Suppressor macrophage (primary cell): ENCODE results near the gene CCL22.
"Not testable (repeated sequence)": the region's sequence is repeated elsewhere in the genome, so short reads cannot be mapped to it uniquely, and the experiment has no call there.

ENCODE experiments used
- DNase-seq, 4 experiments: peaks; one replicate each; pipeline ENCODE4 v3.0.0-alpha.2; 2020 to 2022
- total RNA-seq, 17 experiments: gene quantifications; one replicate each; lab custom pipeline; 2026; ENCODE audit warnings: mixed read lengths in 6 of 17, inconsistent platforms in 3 of 17; lab: John Stamatoyannopoulos, UW

CCL22 gene, protein sequence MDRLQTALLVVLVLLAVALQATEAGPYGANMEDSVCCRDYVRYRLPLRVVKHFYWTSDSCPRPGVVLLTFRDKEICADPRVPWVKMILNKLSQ
- 14.1 to 1,053 (median 184) reads per million in 17 experiments for total RNA-seq

DNA sequence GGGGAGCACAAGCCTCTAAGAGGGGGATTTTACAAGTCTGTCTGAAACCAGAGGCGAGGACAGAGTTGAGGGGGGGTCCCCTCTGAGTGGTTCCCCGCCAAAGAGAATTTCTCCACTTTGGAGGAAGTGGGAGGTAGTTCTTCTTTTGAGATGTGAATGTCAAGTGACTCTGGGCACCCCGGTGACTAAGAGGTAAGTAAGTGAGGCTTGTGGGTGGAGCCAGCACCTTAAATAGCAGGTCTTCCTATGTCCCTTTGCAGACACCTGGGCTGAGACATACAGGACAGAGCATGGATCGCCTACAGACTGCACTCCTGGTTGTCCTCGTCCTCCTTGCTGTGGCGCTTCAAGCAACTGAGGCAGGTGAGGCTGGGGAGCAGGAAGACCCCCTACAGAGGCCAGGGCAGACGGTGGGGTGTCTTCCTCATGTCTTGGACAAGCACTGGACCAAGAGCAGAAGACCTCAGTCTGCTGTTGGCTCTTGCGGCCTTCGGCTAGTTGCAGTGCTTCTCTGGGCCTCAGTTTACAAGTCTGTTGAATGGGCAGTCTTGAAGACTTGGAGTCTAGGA lies at the start of gene CCL22:
TSS of gene CCL22 (plus strand) at position 257 of the 569 bp plus-strand sequence. CDS start at position 291, 34 bp downstream.
- peak; percentile 53 to 85 (median 77) for DNase-seq

DNA sequence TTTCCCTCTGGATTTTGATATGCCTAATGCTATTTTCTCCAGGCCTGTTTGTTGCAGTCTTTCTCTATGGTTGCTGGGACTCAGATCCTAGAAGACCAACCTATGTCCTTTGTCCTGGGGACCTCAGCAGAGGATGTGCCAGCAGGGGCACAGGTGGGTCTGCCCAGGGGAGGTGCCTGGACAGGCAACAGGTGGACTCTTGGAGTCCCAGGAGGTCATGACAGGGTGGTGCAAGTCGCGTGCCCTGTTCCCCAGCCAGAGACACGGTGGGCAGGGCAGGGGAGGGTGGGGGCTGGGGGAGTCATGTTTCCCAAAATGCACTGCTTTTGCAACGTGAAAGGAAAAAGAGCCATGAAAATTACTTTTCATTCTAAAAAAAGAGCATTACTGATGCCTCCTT lies 47.8 kb upstream of the CCL22 start:
- no peak for DNase-seq

DNA sequence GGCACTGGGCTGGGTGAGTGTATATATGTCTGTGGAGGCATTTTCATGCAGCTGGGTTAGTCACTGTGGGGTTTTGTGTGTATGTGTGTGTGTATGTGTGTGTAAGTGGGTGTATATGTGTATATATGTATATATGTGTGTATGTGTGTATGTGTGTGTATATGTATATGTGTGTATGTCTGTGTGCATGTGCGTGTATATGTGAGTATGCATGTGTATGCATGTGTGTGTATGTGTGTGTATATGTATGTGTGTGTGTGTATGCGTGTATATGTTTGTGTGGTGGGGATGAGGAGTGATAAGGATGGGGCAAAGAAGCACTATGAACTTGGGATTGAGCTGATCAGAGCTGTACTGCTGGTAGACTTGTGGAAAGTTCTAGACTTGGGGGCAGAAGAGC lies 45.1 kb upstream of the CCL22 start:
- DNase-seq: no peak

DNA sequence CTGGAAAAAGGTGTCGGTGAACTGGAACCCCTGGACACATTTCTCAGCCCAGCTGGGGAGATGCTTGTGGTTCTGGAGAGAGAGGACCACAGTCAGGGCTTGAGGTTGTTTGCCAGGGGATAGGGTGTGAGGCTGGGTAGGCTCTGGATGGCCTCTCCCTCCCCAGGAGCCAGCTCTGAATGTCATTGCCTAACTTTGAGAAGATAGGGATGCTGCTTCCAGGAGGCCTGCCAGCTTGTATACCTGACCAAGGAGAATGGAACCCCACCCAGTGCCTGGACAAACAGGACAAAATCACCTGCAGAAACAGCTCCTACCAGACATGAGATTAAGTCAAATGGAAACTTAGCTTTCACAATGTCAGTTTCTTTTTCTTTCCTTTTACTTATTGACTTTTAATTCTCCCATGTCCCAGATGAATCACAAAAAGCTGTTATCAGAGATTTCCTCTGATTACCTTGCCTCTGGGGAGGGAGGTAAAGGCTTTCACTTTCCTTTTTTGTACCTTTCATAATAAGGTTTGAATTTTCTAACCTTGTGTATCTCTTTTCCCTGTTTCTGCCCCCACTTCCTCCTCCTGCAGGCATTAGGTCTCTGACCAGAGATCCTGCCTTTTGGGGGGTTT lies 44.3 kb upstream of the CCL22 start:
- no peak for DNase-seq

DNA sequence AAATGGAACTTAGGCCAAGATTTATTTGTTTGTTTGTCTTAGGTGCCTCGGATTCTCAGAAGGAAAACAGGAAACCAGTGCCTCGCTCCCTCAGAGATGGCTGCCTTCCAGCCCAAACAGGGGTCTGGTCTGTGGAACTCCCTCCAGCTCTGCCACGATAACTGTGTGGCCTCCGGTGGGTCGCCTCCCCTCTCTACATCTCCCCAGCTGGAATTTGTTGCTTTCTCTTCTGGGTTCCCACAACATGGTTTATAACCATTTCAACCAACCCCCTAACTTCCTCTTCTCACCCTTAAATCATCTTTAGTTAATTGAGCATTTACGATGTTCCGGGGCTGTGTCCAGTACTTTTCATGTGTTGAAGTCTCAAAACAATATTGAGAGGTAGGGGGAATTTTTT lies 43.2 kb upstream of the CCL22 start:
- no peak for DNase-seq

DNA sequence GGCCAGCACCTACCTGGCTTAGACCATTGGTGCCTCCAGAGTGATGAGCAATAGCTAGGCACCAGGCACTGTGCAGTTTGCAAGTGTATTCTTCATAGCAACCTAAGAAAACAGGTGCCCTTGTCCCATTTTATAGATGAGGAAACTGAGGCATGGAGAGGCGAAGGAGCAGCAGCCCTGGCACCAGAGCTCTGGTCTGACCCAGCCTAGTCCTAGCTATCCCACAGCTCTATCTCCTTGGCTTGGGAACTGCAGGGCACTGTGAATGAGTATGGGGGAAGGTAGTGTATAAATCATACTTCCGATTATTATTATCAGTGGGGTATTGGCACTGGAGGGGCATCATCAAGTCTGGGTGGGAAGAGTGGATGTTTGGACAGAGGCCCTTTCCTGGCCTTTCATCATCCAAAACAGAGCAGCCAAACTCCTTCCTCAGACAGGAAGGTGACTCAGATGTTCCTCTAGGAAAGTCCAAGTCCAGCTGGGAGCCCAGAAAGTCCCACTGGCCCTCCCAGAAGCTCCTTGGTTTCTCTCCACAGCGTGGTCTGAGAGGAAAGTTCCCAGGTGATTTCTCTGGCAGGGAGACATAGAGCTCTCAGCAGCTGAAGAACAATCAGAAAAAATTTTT lies 42.1 kb upstream of the CCL22 start:
- DNase-seq: no peak

DNA sequence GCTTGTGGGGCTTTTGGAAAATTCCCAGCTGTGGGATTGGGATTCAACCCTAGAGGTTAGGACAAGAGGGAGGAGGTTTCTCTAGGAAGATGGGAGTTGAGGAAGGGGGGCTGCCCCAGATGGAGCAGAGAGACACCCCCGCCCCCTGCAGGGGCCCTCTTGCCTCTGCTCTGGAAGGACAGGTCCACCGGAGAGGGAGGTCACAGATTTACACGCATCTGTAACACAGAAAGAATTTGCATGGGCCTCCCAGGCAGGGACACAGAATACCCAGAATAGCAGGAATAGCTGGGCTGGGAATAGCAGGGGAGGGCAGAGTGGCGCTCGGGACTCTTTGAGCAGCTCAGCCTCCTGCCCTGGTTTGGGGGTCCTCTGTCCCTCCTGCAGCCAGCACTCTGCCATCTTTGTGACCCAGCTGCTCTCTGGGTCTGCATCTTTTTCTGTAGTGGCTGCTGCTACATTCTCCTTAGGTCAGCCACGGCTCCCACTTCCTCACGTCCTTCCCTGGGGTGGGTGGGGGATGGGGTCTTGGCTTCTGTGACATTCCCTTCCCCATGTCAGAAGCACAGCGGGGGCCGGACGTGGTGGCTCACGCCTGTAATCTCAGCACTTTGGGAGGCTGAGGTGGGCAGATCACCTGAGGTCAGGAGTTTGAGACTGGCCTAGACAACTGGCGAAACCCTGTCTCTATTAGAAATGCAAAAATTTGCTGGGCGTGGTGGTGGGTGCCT lies 40.2 kb upstream of the CCL22 start:
- no peak for DNase-seq

DNA sequence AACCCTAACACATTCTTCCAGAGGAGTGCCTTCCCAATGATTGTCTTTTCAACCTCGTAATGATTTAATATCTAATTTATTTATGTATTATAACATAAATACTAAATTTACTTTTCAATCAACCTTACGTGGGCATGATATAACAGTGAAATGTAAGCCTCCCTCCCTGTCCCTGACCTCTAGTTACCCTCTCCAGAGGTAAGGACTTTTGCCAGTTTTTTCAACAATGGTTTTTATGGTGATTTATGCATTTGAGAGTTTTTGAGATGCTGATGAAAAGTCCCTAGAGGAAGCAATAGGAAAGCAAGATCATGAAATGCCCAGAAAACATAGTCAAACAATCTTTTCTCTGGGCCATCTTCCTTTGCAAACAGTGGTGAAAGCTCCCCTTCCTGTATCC lies 38.9 kb upstream of the CCL22 start:
- no peak for DNase-seq

DNA sequence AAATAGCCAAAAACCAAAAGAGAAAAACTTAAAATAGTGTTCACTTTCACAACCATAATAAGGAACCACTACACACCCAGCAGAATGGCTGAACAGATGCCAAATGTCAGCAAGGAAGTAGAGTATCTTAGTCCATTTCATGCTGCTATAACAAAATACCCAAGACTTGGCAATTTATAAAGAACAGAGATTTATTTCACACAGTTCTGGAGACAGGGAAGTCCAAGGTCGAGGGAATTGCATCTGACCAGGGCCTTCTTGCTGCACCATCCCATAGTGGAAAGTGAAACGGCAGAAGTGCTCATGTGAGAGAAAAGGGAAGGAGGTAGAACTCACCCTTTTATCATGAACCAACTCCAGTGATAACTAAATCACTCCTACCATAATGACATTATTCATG lies 33.8 kb upstream of the CCL22 start:
- peak; percentile 58 to 81 (median 73) for DNase-seq

DNA sequence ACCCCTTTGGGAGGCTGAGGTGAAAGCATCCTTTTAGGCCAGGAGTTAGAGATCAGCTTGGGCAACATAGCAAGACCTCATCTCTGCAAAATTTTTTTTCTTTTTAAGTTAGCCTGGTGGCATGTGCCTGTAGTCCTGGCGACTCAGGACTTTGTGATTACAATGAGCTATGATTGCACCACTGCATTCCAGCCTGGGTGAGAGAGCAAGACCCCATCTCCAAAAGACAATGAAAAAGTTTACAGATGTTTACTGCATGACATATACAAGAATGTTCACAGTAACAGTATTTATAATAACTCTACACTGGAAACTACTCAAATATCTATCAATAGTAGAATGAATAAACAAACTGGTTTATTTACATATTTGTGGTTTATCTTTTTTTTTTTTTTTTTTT lies 33.1 kb upstream of the CCL22 start:
- DNase-seq: no peak

DNA sequence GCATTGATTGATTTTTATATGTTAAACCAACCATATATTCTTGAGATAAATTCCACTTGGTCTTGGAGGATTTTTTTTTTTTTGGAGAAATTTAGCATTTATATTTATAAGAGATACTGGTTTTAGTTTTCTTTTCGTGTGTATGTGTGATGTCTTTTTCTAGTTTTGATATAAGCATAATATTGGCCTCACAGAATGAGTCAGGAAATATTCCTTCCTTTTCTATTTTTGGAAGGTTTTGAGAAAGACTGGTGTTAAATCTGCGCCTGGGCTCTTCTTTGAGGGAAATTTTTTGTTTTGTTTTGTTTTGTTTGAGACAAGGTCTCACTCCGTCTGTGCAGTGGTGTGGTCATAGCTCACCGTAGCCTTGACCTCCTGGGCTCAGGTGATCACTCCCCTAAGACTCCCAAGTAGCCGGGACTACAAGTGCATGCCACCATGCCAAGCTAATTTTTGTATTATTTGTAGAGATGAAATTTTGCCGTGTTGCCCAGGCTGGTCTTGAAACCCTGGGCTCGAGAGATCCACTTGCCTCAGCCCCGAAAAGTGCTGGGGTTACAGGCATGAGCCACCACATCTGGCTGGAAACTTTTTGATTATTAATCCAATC lies 28.8 kb upstream of the CCL22 start:
- no peak for DNase-seq

DNA sequence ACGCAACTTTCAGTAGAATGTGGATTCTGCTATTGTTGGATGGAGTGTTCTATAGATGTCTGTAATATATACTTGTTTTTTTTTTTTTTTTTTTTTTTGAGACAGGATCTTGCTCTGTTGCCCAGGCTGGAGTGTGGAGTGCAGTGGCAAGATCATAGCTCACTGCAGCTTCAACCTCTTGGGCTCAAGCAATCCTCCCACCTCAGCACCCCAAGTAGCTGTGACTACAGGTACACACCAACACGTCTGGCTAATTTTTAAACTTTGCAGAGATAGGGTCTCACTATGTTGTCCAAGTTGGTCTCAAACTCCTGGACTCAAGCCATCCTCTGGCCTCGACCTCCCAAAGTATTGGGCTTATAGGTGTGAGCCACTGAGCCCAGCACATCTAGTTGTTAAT lies 27.2 kb upstream of the CCL22 start:
- DNase-seq: no peak

DNA sequence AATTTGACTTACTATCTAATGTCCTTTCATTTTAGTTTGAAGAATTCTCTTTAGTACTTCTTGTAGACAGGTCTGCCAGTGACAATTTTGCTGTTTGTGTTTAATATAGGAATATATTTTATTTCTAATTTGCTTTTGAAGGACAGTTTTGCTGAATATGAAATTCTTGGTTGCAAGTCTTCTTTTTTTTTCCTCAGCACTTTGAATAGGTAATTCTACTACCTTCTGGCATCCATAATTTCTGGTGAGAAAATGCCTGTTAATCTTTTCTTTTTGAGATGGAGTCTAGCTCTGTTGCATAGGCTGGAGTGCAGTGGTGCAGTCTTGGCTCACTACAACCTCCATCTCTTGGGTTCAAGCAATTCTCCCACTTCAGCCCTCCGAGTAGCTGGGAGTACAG lies 25.2 kb upstream of the CCL22 start:
- no peak for DNase-seq

DNA sequence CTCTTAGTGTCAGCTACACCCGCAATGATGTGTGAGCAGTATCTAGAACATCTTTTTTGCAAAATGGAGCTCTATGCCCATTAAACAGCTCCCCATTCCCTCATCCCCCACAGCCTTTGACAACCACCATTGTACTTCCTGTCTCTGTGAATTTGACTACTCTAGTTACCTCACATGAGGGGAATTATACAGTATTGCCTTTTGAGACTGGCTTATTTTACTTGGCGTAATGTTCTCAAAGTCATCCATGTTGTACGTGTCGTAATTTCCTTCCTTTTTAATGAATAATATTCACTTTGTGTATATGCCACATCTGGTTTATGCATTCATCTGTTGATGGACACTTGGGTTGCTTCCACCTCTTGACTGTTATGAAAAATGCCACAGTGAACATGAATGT lies 23.2 kb upstream of the CCL22 start:
- DNase-seq: peak in 2 of 4 experiments; percentile 41 to 46

DNA sequence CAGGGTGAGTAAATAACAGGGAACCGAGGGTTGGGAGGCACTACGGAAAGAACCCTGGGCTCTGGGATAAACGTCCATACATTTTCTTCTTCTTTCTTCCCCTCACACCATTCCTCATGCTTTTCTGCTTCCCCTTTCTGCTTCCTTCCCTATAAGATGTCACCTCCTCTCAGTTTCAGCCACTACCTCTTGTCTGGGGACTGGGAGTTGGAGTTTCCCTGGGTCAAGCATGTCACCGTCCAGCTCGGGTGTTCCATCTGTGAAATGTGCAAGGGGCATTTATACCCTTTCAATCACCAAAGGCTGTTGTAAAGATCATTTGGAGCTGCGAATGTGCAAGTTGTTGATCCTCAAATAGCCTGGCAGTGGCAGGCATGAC lies 17.5 kb upstream of the CCL22 start:
- peak; percentile 49 to 77 (median 73) for DNase-seq

DNA sequence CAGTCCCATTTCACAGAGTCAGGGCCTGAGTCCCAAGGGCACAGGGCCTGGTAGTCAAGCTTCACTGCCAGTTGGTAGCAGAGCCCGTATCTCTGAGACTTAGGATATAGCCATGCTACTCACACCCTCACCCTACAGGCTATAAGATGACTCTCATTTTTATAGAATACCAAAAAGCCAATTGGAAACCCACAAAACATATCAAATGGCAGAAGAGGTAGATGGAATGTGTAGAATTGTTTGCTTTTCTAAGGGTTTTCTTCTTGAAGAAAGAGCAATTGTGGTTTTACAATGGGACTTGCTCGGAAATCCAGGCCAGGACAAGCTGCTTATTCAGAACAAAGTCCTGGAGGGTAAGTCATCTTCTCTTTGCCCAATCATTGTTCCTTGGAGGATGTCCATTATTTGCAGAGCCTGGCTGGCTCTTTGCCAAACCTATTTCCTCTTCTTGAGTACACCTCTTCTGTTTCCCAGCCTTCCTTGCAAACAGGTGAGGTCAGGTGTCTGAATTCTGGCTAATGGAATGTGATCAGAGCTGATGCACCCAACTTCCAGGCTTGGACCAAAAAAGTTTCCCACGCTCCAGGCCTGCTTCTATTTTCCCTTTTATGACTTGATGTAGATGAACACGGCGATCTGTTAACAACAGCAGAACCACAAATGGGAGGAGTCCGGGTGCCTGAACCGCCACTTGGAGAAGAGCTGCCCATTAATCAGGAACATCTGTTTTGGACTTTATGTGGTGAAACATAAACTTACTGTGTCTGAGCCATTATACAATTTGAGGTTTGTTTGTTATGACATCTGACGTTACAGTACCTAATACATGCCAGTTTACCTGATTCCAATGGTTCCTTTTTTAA lies 16.9 kb upstream of the CCL22 start:
- DNase-seq: peak in 3 of 4 experiments; percentile 42 to 50 (median 45)

DNA sequence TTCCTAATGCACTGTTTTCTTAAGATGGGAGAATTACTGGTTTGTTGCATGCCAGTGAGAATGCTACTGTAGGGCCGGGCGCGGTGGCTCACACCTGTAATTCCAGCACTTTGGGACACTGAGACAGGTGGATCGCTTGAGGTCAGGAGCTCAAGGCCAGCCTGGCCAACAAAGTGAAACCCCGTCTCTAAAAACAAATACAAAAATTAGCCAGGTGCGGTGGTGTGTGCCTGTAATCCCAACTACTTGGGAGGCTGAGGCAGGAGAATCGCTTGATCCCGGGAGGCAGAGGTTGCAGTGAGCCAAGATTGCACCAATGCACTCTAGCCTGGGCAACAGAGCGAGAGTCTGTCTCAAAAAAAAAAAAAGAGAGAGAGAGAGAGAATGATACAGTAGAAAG lies 16.0 kb upstream of the CCL22 start:
- DNase-seq: not testable (repeated sequence)

DNA sequence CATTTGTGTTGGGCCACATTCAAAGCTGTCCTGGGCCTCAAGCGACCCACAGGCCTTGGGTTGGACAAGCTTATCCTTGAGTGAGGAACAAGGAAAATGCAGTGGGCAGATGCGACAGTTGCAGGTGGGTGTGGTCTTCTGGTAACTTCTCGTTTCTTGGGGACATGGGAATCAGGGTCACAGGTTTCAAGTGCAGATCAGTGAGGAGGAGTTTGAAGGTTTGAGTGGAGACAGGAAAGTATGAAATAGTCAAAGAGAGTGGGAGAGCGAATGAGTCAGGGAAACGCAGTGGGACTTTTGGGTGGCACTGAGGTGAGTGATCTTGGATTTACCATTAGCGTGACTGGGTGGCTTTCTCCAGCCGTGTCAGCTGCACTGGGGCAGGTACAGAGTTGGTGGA lies 15.4 kb upstream of the CCL22 start:
- DNase-seq: peak; percentile 83 to 94 (median 90)

DNA sequence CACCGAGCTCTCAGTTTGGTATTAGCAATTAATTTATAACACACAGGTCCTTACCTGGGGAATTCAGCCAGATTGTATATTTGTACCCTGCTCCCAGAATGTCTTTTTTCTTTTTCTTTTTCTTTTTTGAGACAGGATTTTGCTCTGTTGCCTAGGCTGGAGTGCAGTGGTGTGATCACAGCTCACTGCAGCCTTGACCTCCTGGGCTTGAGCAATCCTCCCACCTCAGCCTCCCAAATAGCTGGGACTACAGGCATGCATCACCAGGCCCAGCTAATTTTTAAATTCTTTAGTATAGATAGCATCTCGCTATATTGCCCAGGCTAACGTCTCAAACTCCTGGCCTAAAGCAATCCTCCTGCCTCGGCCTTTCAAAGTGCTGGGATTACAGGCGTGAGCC lies 14.5 kb upstream of the CCL22 start:
- not testable (repeated sequence) for DNase-seq

DNA sequence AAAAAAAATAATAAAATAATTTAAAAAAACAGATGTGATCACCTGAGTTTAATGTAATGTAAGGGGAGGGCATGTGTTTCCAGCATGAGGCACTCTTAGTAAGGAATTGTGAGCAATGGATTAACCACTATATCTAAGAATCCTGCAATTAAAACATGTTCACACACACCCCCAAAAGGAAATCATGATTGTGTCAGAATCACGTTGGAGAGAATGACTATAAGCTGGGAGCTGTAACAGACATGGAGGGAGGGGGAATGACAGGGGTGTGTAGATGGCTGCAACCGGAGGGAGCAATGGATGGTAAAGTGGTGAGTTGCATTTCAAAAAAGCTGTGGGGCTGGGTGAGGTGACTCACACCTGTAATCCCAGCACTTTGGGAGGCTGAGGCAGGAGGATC lies 13.6 kb upstream of the CCL22 start:
- peak in 3 of 4 experiments; percentile 25 to 51 (median 39) for DNase-seq

DNA sequence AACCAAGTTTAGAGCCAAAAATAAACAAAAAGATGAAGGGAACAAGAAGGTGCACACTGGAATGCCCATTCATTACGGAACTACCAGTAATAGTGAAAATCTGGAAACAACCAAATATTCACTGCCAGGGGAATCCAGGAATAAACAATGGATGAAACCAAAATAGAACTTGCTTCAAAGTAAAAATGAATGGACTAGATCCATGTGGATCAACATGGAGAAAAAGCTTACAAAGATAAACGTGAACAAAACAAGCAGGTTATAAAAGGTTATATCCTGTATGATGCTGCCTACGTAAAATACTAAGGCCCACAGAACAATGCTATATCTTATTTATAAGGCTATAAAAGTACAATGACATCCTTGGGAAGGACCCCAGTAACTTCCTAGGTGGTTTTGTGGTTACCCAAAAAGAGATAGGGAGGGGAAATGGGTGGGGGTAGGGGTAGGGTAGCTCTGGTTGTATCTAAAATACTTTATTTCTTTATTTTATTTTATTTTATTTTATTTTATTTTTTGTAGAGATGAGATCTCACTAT lies 12.8 kb upstream of the CCL22 start:
- no peak for DNase-seq

DNA sequence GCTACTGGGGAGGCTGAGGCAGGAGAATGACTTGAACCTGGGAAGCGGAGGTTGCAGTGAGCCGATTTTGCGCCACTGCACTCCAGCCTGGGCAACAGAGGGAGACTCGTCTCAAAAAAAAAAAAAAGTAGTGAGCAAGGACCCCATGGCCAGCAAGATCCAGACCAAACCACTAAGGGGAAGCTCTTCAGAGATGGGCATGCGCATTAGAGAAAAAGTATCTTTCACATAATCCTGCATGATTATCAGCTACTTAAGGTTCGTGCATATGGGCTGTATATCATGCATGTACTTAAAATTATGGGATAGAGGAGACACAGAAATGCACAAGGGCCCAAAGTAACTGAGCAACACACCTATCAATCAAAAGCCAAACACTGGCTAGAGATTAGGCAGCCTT lies 10.7 kb upstream of the CCL22 start:
- DNase-seq: no peak
